Spleen (tissue), 11 donors: Measurements from ENCODE around the gene BCAT1. TPM values are rescaled to one million over a fixed set of nuclear protein-coding genes. Genes with fewer than 3 reads are reported as not detected.

ENCODE experiments used
- DNase-seq: peaks from one replicate; pipeline ENCODE4 v3.0.0-alpha.2; 2020
- H3K27ac ChIP-seq, 8 donors: fragments of 200-600 bp; sonication (generic) in 7 of 8; 1 replicate in 4 of 8; 2 replicates in 4 of 8; pipeline versions ENCODE4 v1.5.0 to v1.8.0; 2016 to 2021; ENCODE audit warnings: inconsistent platforms in 4 of 8, mild to moderate bottlenecking in 4 of 8, moderate library complexity in 1 of 8
- H3K27me3 ChIP-seq, 7 donors: fragments of 200-600 bp; sonication (generic) in 6 of 7; replicated peaks in 1 of 7; 1 replicate in 4 of 7; 2 replicates in 3 of 7; pipeline versions ENCODE4 v1.5.0 to v1.8.0; 2016 to 2021; ENCODE audit warnings: inconsistent platforms in 3 of 7, mild to moderate bottlenecking in 1 of 7
- H3K36me3 ChIP-seq, 6 donors: fragments of 200-600 bp; sonication (generic) in 5 of 6; 1 replicate in 4 of 6; 2 replicates in 2 of 6; pipeline versions ENCODE4 v1.5.0 to v1.8.0; 2016 to 2021; ENCODE audit warnings: inconsistent platforms in 2 of 6
- H3K4me1 ChIP-seq, 6 donors: fragments of 200-600 bp; sonication (generic) in 5 of 6; 1 replicate in 3 of 6; 2 replicates in 3 of 6; pipeline versions ENCODE4 v1.5.0 to v1.8.0; 2016 to 2021; ENCODE audit warnings: inconsistent platforms in 3 of 6
- H3K4me3 ChIP-seq, 8 donors: fragments of 200-600 bp; sonication (generic) in 7 of 8; 1 replicate in 4 of 8; 2 replicates in 4 of 8; pipeline versions ENCODE4 v1.5.0 to v1.8.0; 2016 to 2021; ENCODE audit warnings: inconsistent platforms in 4 of 8, mild to moderate bottlenecking in 4 of 8, moderate library complexity in 2 of 8
- H3K9me3 ChIP-seq, 8 donors: fragments of 200-600 bp; sonication (generic) in 7 of 8; 1 replicate in 4 of 8; 2 replicates in 4 of 8; pipeline versions ENCODE4 v1.5.0 to v1.8.0; 2016 to 2021; ENCODE audit warnings: inconsistent platforms in 4 of 8
- CTCF ChIP-seq, 11 experiments: fragments of 200-600 bp in 7 of 11; fragments of 450-650 bp in 4 of 11; sonication (generic) in 4 of 11; IDR thresholded peaks in 8 of 11; conservative IDR thresholded peaks in 3 of 11; 1 replicate in 7 of 11; 2 replicates in 4 of 11; pipeline versions ENCODE4 v1.4.0 to v1.8.0; 2016 to 2021; ENCODE audit warnings: antibody characterized with exemption in 11 of 11, inconsistent platforms in 4 of 11, mild to moderate bottlenecking in 1 of 11
- POLR2A ChIP-seq, 3 donors: fragments of 450-650 bp; IDR thresholded peaks; one replicate each; pipeline ENCODE4 v1.5.1; 2017; ENCODE audit warnings: antibody characterized with exemption in 3 of 3, mild to moderate bottlenecking in 1 of 3
- POLR2AphosphoS5 ChIP-seq, 3 donors: sonication (generic); formaldehyde crosslinking; IDR thresholded peaks; one replicate each; pipeline ENCODE4 v1.5.1; 2017; ENCODE audit warnings: antibody characterized with exemption in 3 of 3
- WGBS, 5 donors: extraction: QIAGEN DNeasy Blood & Tissue Kit in 3 of 5; methylation state at CpG; one replicate each; pipeline versions ENCODE4 v1.1.5 to v1.1.7; 2013 to 2018; 5-methylcytosine and 5-hydroxymethylcytosine counted together
- intact Hi-C: fragments of 100-400 bp; cut with DNase I; formaldehyde crosslinking; loops from one replicate; pipeline ENCODE4 v1.15.0; 2023; ENCODE audit warnings: low total_unique reads
- polyA plus RNA-seq, 3 donors: library from polyadenylated mRNA; stranded (reverse); fragments of 200-250 nt; gene quantifications; one replicate each; pipeline ENCODE4 v1.2.1, GENCODE V29; 2013
- total RNA-seq, 7 donors: library from RNA; depleted of rRNA in 3 of 7; stranded (reverse); fragments of >200 nt in 3 of 7; fragmentation: NEBNext Ultra II Directional in 4 of 7; extraction: Animal tissue kit (Norgen Biotek cat#: 25700) in 4 of 7; gene quantifications; one replicate each; pipeline versions ENCODE4 v1.1.0 to v1.2.1, GENCODE V29; 2016 to 2021
- donor health status: healthy with polysubstance abuse.
- donor health status: DM: no; HTN: no; CAD: no; lungs with moderate emphysema.
- donor health status: DM: no; HTN: no; CAD: no.
- donor health status: Bipolar disorder and iron deficiency.
- donor health status: healthy.
- donor health status: DM: no; HTN: no; CAD: no.
- donor health status: DM: yes; HTN: yes; CAD: no.

The BCAT1 gene
- total and polyA plus RNA-seq, 10 donors: 0.54 to 18.4 (median 8.7) TPM

GRCh38 chr12:24890048-24890803 is 58.7 kb downstream of the BCAT1 start:
- H3K4me1 ChIP-seq: no peaks in the 10 kb centered on the region
- DNase-seq: no peak
- H3K27ac ChIP-seq: no peak overlapping the region
- no peaks in the 10 kb centered on the region for H3K9me3 ChIP-seq
- no peak overlapping the region for H3K4me3 ChIP-seq
- WGBS, 5 donors: 91 to 97% (median 93%) methylated on average over 7 of the region's 7 CpGs
- no peaks in the 10 kb centered on the region for H3K36me3 ChIP-seq
- H3K27me3 ChIP-seq: no peaks in the 10 kb centered on the region
- intact Hi-C loops: no loop called here
- TF ChIP-seq POLR2A (IDR thresholded peaks at IDR 0.05): no peak
- no peak for TF ChIP-seq POLR2AphosphoS5 (IDR thresholded peaks at IDR 0.05)
- no peak for TF ChIP-seq CTCF (IDR thresholded peaks at IDR 0.05 in 8 of 11, conservative IDR thresholded peaks at IDR 0.05 in 3 of 11)

GRCh38 chr12:24889411-24889810 is 59.5 kb downstream of the BCAT1 start:
- WGBS, 5 donors: 83 to 87% (median 84%) methylated on average over 3 of the region's 3 CpGs

GRCh38 chr12:24888813-24889212 is 60.1 kb downstream of the BCAT1 start:
- no peak overlapping the region for H3K27ac ChIP-seq
- H3K4me1 ChIP-seq: no peaks in the 10 kb centered on the region
- TF ChIP-seq POLR2A (IDR thresholded peaks at IDR 0.05) (no peak), CTCF (IDR thresholded peaks at IDR 0.05 in 8 of 11, conservative IDR thresholded peaks at IDR 0.05 in 3 of 11) (no peak), POLR2AphosphoS5 (IDR thresholded peaks at IDR 0.05) (no peak)
- WGBS, 5 donors: 83 to 92% (median 85%) methylated on average over 5 of the region's 5 CpGs
- intact Hi-C loops: no loop called here
- no peaks in the 10 kb centered on the region for H3K36me3 ChIP-seq
- H3K27me3 ChIP-seq: no peaks in the 10 kb centered on the region
- no peaks in the 10 kb centered on the region for H3K9me3 ChIP-seq
- no peak overlapping the region for H3K4me3 ChIP-seq
- DNase-seq: no peak

More at GRCh38 chr12:24889411-24889810, 59.5 kb downstream of the BCAT1 start:
- no peak overlapping the region for H3K27ac ChIP-seq
- no peaks in the 10 kb centered on the region for H3K27me3 ChIP-seq
- H3K36me3 ChIP-seq: no peaks in the 10 kb centered on the region
- intact Hi-C loops: no loop called here
- no peaks in the 10 kb centered on the region for H3K4me1 ChIP-seq
- DNase-seq: no peak
- no peaks in the 10 kb centered on the region for H3K9me3 ChIP-seq
- TF ChIP-seq POLR2AphosphoS5 (IDR thresholded peaks at IDR 0.05) (no peak), POLR2A (IDR thresholded peaks at IDR 0.05) (no peak), CTCF (IDR thresholded peaks at IDR 0.05 in 8 of 11, conservative IDR thresholded peaks at IDR 0.05 in 3 of 11) (no peak)
- no peak overlapping the region for H3K4me3 ChIP-seq

GRCh38 chr12:24884911-24885310 is 64.0 kb downstream of the BCAT1 start:
- Histone ChIP-seq H3K27ac (no peak overlapping the region), H3K9me3 (no peaks in the 10 kb centered on the region), H3K27me3 (no peaks in the 10 kb centered on the region), H3K4me1 (no peaks in the 10 kb centered on the region), H3K36me3 (no peaks in the 10 kb centered on the region), H3K4me3 (no peak overlapping the region)
- WGBS, 5 donors: 92 to 99% (median 95%) methylated on average over 3 of the region's 3 CpGs
- intact Hi-C loops: no loop called here
- TF ChIP-seq POLR2A (IDR thresholded peaks at IDR 0.05): no peak
- no peak for TF ChIP-seq CTCF (IDR thresholded peaks at IDR 0.05 in 8 of 11, conservative IDR thresholded peaks at IDR 0.05 in 3 of 11)
- TF ChIP-seq POLR2AphosphoS5 (IDR thresholded peaks at IDR 0.05): no peak
- no peak for DNase-seq
